ENCODE measurements around the gene HTR1E.
"Not testable (repeated sequence)": the region's sequence is repeated elsewhere in the genome, so short reads cannot be mapped to it uniquely, and the experiment has no call there.

The HTR1E gene

GRCh38 chr6:86978251-86978650, 40.9 kb downstream of the HTR1E start:
- DNase-seq (ENCODE audit: low spot score): no peak

GRCh38 chr6:87001494-87001893, 64.2 kb downstream of the HTR1E start:
- DNase-seq (ENCODE audit: low spot score): no peak

DNA sequence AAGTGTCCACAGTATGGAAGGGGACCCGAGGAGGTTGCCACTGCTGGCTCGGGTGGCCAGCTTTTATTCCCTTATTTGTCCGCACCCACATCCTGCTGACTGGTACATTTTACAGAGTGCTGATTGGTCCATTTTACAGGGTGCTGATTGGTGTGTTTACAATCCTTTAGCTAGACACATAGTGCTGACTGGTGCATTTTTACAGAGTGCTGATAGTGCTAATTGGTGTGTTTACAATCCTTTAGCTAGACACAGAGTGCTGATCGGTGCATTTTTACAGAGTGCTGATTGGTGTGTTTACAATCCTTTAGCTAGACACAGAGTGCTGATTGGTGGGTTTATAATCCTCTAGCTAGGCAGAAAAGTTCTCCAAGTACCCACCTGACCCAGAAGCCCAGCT, 65.1 kb downstream of the HTR1E start:
- not testable (repeated sequence) for DNase-seq (ENCODE audit: low spot score)

DNA sequence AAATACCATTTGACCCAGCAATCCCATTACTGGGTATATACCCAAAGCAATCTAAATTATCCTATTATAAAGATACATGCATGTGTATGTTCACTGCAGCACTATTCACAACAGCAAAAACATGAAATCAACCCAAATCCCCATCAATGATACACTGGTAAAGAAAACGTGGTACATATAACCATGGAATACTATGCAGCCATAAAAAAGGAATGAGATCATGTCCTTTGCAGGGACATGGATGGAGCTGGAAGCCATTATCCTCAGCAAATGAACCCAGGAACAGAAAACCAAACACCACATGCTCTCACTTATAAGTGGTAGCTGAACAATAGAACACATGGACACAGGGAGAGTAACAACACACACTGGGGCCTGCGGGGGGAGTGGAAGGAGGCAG, 69.2 kb downstream of the HTR1E start:
- DNase-seq (ENCODE audit: low spot score): not testable (repeated sequence)

DNA sequence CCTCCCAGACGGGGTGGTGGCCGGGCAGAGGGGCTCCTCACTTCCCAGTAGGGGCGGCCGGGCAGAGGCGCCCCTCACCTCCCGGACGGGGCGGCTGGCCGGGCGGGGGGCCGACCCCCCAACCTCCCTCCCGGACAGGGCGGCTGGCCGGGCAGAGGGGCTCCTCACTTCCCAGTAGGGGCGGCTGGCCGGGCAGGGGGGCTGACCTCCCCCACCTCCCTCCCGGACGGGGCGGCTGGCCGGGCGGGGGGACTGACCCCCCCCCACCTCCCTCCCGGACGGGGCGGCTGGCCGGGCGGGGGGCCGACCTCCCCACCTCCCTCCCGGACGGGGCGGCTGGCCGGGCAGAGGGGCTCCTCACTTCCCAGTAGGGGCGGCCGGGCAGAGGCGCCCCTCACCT, 72.3 kb downstream of the HTR1E start:
- DNase-seq (ENCODE audit: low spot score): not testable (repeated sequence)

DNA sequence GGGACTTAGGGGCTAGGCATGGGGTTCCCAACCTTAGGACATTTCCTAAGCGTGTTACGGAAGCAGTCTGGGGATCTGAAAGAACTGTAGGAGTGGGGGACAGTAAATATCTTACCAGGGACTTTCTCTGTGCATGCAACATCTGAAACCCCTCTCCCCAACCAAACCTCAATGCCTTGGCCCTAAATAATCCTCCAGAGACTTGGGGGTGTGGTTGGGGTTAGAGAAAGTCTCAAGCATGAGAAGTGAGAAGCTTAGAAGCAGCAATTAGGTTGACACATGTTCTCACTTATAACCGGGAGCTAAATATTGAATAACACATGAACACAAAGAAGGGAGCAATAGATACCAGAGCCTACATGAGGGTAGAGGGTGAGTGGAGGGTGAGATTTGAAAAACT, 74.7 kb downstream of the HTR1E start:
- no peak for DNase-seq (ENCODE audit: low spot score)

GRCh38 chr6:87012743-87013142, 75.4 kb downstream of the HTR1E start:
- no peak for DNase-seq (ENCODE audit: low spot score)

- no peak for DNase-seq (ENCODE audit: low spot score)
These were observed 79.4 kb downstream of the HTR1E start for GRCh38 chr6:87016772-87017171.

DNA sequence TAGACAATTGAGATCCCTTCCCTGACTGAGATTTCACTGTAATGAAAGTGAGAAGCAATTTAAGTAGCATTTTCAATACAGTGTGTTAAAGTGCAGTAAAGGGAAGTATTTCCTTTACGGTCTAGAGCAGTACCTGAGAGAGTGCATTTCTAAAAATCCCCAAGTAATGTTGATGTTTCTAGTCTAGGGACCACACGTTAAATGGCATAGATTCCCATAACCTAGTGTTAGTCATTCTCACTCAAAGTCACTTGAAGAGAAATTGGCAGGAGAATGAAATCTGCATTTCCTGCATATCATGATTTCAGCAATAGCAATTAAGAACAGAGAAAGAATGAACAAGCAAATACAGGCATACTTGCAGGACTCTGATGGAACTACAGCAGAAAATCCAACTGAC, 89.7 kb downstream of the HTR1E start:
- DNase-seq (ENCODE audit: low spot score): no peak

GRCh38 chr6:87029711-87030314, 92.5 kb downstream of the HTR1E start:
- peak; percentile 37 for DNase-seq (ENCODE audit: low spot score)

- no peak for DNase-seq (ENCODE audit: low spot score)
These were observed 103.4 kb downstream of the HTR1E start for GRCh38 chr6:87040729-87041128.

DNA sequence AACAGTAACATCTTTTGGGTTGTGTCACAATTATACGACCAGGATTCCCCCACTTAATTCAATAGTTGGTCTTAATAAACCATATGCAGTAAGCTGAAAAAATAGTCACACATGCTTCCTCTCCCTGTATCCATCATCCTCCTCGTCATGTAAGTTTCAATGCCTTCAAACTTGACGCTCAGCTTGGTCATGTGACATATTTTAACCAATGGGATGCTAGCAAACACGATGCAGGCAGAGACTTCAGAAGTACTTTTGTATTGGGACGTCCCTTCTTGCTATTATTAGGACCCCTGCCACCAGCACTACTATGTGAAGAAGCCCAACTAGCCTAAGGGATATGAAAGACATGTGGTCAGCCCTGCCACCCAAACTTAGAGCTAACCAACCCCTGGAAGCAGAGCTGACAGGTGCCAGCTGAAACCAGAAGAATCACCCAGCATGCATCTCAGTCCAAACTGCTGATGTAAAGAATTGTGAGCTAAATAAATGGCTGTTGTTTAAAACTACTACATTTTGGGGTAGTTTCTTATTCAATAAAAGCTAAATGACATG, 108.3 kb downstream of the HTR1E start:
- no peak for DNase-seq (ENCODE audit: low spot score)

- DNase-seq (ENCODE audit: low spot score): no peak
These were observed 112.5 kb downstream of the HTR1E start for GRCh38 chr6:87049779-87050178.

DNA sequence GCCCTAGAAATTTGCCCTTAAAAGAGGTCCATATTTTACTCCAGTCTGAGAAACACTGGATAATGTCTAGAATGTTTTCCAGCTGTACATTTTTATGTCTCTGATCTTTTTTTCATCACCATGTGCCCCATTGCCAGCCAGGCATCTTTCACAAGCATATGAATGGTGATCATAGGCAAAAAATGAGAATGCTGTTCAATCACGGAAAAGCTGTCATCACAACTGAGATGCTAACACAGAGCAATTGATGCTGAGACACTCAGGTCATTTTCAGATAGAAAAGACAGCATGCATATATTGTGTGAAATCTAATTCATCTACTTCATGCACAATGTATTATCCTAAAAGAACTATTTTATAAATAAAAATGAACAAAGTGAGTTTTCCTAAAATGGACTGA, 116.0 kb downstream of the HTR1E start:
- DNase-seq (ENCODE audit: low spot score): no peak

DNA sequence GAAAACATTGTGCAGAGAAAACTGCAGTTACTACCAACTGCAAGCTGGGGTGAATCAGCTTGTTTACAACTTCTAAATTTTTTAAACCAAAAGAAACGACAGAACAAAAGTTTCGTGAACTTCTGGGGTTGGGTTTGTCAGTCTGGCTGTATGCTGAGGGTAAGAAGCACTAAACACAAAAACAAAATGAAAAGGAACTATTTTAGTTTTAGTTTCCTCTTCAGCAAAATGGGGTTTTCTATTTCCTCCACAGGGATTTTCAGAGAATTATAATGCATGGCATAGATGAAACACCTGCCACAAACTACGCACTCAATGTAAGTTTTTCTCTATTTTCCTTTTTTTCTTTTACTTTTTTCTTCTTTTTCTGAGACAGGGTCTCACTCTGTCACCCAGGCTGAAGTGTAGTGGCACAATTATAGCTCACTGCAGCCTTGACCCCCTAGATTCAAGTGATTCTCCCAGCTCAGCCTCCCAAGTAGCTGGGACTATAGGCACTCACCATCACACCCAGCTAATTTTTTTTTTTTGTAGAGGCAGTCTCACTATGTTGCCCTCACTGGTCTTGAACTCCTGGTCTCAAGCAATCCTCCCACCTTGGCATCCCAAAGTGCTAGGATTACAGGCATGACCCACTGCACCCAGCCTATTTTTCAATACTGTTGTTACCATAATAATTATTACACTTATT, 117.0 kb downstream of the HTR1E start:
- DNase-seq (ENCODE audit: low spot score): no peak

GRCh38 chr6:87059943-87060342, 122.6 kb downstream of the HTR1E start:
- DNase-seq (ENCODE audit: low spot score): no peak

GRCh38 chr6:87065117-87065516, 127.8 kb downstream of the HTR1E start:
- no peak for DNase-seq (ENCODE audit: low spot score)
